HepG2 (cell line): ENCODE measurements around the gene NPHS1. TPM values are rescaled to one million over a fixed set of nuclear protein-coding genes. Genes with fewer than 3 reads are reported as not detected.
A peak's percentile ranks its signal among the peaks of the same experiment; 100 is the strongest.

Experiments
- IRX3 ChIP-seq: sonication (generic); formaldehyde crosslinking; IDR thresholded peaks from 2 replicates; pipeline ENCODE4 v1.8.1; 2023; ENCODE audit warnings: mild to moderate bottlenecking, low read depth, missing genetic modification reagents, borderline replicate concordance
- ZFP36L2 ChIP-seq: sonication (generic); formaldehyde crosslinking; IDR thresholded peaks from 2 replicates; pipeline ENCODE4 v1.4.0; 2020; ENCODE audit warnings: missing genetic modification reagents
- ZNF552 ChIP-seq: sonication (generic); formaldehyde crosslinking; IDR thresholded peaks from 2 replicates; pipeline ENCODE4 v1.9.0; 2022; ENCODE audit warnings: missing genetic modification reagents, mild to moderate bottlenecking, borderline replicate concordance
- ZNF614 ChIP-seq: IDR thresholded peaks from 2 replicates; pipeline ENCODE4 v1.6.1; 2018; ENCODE audit warnings: missing biosample characterization, missing genetic modification reagents, inconsistent platforms, borderline replicate concordance
- ZSCAN20 ChIP-seq: sonication (generic); formaldehyde crosslinking; IDR thresholded peaks from 2 replicates; pipeline ENCODE4 v1.4.0; 2020; ENCODE audit warnings: missing genetic modification reagents, mild to moderate bottlenecking, borderline replicate concordance
- polyA plus RNA-seq, 8 experiments: library from polyadenylated mRNA; depleted of rRNA in 3 of 8; stranded (reverse) in 7 of 8; unstranded in 1 of 8; fragments of >200 nt; fragmentation: Illumina TruSeq in 4 of 8; extraction: Trizol in 4 of 8; gene quantifications; 2 replicates each; pipeline versions ENCODE4 v1.2.1 to v1.2.3, GENCODE V29; 2011 to 2016; ENCODE audit warnings: low read depth in 4 of 8, missing spikeins in 1 of 8, mixed read lengths in 1 of 8; ENCODE audit not compliant: insufficient read depth in 1 of 8
- total RNA-seq, 5 experiments: library from RNA; depleted of rRNA; stranded (reverse); fragments of >200 nt; fragmentation: Illumina TruSeq; extraction: Trizol; gene quantifications; 2 replicates each; pipeline ENCODE4 v1.2.3, GENCODE V29; 2016; ENCODE audit warnings: low read depth in 1 of 5
- TF ChIP-seq, protein P1 (sequence below), 2 experiments: fragments of 450-650 bp in 1 of 2; sonication (generic) in 1 of 2; formaldehyde crosslinking in 1 of 2; IDR thresholded peaks; 2 replicates each; pipeline versions ENCODE4 v1.6.1 to v1.8.0; 2016 to 2022; ENCODE audit warnings: antibody characterized with exemption in 1 of 2, mild to moderate bottlenecking in 1 of 2, missing genetic modification reagents in 1 of 2
- TF ChIP-seq, protein P2 (sequence below): sonication (generic); formaldehyde crosslinking; IDR thresholded peaks from 2 replicates; pipeline ENCODE4 v1.5.0; 2020; ENCODE audit warnings: missing genetic modification reagents
- TF ChIP-seq, protein P3 (sequence below): IDR thresholded peaks from 2 replicates; pipeline ENCODE4 v1.6.1; 2016; ENCODE audit warnings: mild to moderate bottlenecking
- TF ChIP-seq, protein P4 (sequence below): sonication (generic); formaldehyde crosslinking; IDR thresholded peaks from 2 replicates; pipeline ENCODE4 v1.4.0; 2020; ENCODE audit warnings: mild to moderate bottlenecking, missing genetic modification reagents

NPHS1 gene
- total and polyA plus RNA-seq, 2 of the 13 experiments (the other 11 are each of a cell fraction or from before 2014, with no cell fraction given) = not detected

DNA sequence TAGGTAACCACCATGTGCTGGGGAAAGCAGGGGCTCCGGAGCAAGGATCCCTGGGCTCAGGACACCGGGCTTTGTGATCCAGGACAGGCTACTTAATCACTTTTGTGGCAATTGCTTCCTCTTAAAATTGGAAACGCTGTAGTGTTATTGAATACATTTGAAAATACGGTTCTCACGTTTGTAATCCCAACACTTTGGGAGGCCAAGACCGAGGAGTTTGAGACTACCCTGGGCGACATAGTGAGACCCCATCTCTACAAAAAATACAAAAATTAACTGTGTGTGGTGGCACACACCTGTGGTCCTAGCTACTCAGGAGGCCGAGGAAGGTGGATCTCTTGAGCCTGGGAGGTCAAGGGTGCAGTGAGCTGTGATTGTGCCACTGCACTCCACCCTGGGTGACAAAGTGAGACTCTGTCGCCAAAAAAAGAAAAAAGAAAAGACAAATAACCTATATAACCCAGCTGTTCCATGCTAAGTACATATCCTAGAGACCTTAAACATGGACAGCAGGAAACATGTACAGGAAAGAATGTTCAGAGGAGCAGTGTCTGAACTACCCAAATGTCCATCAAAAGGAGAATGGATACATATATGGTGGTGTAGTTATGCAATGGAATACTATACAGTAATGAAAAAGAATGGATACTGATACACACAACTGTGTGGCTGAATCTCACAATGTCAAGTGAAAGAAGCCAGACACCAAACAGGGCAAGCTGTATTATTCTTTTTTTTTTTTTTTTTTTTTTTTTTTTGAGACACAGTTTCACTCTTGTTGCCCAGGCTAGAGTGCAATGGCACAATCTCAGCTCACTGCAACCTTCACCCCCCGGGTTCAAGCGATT lies 39.0 kb downstream of the NPHS1 start (continued):
- TF ChIP-seq, protein P1, sequence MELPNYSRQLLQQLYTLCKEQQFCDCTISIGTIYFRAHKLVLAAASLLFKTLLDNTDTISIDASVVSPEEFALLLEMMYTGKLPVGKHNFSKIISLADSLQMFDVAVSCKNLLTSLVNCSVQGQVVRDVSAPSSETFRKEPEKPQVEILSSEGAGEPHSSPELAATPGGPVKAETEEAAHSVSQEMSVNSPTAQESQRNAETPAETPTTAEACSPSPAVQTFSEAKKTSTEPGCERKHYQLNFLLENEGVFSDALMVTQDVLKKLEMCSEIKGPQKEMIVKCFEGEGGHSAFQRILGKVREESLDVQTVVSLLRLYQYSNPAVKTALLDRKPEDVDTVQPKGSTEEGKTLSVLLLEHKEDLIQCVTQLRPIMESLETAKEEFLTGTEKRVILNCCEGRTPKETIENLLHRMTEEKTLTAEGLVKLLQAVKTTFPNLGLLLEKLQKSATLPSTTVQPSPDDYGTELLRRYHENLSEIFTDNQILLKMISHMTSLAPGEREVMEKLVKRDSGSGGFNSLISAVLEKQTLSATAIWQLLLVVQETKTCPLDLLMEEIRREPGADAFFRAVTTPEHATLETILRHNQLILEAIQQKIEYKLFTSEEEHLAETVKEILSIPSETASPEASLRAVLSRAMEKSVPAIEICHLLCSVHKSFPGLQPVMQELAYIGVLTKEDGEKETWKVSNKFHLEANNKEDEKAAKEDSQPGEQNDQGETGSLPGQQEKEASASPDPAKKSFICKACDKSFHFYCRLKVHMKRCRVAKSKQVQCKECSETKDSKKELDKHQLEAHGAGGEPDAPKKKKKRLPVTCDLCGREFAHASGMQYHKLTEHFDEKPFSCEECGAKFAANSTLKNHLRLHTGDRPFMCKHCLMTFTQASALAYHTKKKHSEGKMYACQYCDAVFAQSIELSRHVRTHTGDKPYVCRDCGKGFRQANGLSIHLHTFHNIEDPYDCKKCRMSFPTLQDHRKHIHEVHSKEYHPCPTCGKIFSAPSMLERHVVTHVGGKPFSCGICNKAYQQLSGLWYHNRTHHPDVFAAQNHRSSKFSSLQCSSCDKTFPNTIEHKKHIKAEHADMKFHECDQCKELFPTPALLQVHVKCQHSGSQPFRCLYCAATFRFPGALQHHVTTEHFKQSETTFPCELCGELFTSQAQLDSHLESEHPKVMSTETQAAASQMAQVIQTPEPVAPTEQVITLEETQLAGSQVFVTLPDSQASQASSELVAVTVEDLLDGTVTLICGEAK (IDR thresholded peaks at IDR 0.05) = no peak
- TF ChIP-seq, protein P1 (CRISPR knock-in tag; IDR thresholded peaks at IDR 0.05) = no peak
- TF ChIP-seq ZSCAN20 (CRISPR knock-in tag) (no peak), ZNF552 (CRISPR knock-in tag) (no peak), ZFP36L2 (CRISPR knock-in tag) (no peak), IRX3 (CRISPR knock-in tag) (no peak), ZNF614 (CRISPR knock-in tag) (peak; percentile 54; the same call in 1 of the 2 replicates)
- TF ChIP-seq, protein P2, sequence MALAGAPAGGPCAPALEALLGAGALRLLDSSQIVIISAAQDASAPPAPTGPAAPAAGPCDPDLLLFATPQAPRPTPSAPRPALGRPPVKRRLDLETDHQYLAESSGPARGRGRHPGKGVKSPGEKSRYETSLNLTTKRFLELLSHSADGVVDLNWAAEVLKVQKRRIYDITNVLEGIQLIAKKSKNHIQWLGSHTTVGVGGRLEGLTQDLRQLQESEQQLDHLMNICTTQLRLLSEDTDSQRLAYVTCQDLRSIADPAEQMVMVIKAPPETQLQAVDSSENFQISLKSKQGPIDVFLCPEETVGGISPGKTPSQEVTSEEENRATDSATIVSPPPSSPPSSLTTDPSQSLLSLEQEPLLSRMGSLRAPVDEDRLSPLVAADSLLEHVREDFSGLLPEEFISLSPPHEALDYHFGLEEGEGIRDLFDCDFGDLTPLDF = no peak; the same call in 1 of the 2 replicates
- TF ChIP-seq, protein P3, sequence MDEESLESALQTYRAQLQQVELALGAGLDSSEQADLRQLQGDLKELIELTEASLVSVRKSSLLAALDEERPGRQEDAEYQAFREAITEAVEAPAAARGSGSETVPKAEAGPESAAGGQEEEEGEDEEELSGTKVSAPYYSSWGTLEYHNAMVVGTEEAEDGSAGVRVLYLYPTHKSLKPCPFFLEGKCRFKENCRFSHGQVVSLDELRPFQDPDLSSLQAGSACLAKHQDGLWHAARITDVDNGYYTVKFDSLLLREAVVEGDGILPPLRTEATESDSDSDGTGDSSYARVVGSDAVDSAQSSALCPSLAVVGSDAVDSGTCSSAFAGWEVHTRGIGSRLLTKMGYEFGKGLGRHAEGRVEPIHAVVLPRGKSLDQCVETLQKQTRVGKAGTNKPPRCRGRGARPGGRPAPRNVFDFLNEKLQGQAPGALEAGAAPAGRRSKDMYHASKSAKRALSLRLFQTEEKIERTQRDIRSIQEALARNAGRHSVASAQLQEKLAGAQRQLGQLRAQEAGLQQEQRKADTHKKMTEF (CRISPR knock-in tag) = 0 out of 2 replicates have a peak, but pooled peaks have one; percentile 35
- TF ChIP-seq, protein P4, sequence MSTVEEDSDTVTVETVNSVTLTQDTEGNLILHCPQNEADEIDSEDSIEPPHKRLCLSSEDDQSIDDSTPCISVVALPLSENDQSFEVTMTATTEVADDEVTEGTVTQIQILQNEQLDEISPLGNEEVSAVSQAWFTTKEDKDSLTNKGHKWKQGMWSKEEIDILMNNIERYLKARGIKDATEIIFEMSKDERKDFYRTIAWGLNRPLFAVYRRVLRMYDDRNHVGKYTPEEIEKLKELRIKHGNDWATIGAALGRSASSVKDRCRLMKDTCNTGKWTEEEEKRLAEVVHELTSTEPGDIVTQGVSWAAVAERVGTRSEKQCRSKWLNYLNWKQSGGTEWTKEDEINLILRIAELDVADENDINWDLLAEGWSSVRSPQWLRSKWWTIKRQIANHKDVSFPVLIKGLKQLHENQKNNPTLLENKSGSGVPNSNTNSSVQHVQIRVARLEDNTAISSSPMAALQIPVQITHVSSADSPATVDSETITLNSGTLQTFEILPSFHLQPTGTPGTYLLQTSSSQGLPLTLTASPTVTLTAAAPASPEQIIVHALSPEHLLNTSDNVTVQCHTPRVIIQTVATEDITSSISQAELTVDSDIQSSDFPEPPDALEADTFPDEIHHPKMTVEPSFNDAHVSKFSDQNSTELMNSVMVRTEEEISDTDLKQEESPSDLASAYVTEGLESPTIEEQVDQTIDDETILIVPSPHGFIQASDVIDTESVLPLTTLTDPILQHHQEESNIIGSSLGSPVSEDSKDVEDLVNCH = no peak
